Activated CD8-positive, alpha-beta memory T cell treated with anti-CD3 and anti-CD28 coated beads for 24 hours (primary cell): ENCODE data around the gene PROCR.
"Not testable (repeated sequence)": the region's sequence is repeated elsewhere in the genome, so short reads cannot be mapped to it uniquely, and the experiment has no call there.

Source experiments
- DNase-seq: peaks from one replicate; pipeline ENCODE4 v3.0.0-alpha.2; 2020

The PROCR gene

DNA sequence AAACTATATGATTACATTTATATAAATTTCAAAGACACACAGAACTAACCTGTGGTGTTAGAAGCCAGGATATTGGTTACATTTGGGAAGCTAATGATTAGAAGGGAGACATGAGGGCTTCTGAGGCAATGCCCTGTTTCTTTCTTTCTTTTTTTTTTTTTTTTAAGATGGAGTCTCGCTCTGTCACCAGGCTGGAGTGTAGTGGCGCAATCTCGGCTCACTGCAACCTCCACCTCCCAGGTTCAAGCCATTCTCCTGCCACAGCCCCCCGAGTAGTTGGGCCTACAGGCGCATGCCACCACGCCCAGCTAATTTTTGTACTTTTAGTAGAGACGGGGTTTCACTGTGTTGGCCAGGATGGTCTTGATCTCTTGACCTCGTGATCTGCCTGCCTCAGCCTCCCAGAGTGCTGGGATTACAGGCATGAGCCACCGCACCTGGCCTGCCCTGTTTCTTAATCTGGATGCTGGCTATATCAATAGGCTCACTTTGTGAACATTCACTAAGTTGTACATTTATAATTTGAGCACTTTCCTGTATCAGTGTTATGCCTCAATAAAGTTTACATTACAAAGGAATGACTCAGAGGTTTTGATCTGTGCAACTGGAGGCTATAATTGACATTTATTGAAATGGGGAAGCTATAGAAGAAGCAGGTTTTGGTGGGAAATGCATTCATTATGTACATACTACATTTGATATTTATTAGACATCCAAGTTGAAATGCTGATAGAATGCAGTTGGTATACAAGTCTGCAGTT lies 21.3 kb downstream of the PROCR start:
- not testable (repeated sequence) for DNase-seq

DNA sequence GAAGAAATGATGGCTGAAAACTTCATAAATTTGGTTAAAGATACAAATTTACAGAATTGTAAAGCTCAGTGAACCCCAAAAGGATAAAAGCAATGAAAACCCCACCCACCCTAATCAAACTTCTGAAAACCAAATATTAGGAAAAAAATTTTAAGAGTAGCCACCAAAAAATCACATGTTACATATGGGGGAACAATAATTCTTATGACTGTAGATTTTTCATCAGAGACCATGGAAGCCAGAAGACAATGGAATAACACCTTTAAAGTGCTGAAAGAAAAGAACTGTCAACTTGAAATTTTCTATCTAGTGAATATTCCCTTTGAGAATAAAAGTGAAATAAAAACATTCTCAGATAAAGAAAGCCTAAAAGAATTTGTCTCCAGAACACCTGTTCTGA lies 24.4 kb downstream of the PROCR start:
- DNase-seq = no peak

DNA sequence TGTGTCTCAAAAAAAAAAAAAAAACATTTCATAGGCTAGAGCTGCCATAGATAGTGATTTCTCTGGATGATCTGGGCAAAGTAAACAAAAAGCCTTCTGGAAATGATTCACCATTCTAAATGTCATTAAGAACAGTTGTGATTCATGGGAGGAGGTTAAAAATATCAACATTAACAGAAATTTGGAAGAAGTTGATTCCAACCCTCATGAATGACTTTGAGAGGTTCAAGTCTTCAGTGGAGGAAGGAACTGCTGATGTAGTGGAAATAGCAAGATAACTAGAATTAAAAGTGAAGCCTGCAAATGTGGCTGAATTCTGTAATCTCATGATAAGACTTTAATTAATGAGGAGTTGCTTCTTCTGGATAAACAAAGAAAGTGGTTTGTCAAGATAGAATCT lies 27.9 kb downstream of the PROCR start:
- DNase-seq = no peak

DNA sequence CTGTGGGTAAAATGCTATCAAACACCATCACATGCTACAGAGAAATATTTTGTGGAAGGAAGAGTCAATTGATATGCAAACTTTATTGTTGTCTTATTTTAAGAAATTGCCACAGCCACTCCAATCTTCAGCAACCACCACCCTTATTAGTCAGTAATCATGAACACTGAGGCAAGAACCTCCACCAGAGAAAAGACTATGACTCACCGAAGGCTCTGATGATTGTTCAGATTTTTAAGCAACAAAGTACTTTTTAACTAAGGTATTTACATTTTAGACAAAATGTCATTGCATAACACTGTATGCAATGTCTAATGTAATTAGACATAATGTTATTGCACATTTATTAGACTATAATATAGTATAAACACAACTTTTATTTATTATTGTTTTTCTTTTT lies 28.4 kb downstream of the PROCR start:
- DNase-seq = no peak

DNA sequence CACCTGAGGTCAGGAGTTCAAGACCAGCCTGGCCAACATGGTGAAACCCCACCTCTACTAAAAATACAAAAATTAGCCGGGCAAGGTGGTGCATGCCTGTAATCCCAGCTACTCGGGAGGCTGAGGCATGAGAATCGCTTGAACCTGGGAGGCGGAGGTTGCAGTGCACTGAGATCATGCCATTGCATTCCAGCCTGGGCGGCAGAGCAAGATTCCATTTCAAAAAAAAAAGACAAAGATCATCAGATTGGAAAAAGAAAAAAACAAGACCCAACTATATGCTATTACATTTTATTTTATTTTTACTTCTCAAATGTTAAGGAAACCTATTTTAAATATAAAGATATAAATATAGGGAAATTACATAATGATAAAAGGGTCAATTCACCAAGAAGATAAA lies 29.6 kb downstream of the PROCR start:
- DNase-seq = not testable (repeated sequence)

DNA sequence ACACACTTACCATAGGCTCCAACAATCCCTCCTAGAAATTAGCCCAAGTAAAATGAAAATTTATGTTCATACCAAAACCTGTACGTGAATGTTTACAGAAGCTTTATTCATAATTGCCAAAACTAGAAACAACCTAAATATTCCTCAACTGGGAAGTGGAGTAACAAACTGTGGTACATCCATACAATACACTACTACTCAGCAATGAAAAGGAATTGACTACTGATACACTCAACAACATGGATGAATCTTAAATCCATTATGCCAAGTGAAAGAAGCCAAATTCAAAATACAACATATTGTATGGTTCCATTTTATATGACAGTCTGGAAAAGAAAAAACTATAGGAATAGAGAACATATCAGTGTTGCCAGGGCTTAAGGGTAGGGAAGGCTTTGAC lies 34.9 kb downstream of the PROCR start:
- no peak for DNase-seq

DNA sequence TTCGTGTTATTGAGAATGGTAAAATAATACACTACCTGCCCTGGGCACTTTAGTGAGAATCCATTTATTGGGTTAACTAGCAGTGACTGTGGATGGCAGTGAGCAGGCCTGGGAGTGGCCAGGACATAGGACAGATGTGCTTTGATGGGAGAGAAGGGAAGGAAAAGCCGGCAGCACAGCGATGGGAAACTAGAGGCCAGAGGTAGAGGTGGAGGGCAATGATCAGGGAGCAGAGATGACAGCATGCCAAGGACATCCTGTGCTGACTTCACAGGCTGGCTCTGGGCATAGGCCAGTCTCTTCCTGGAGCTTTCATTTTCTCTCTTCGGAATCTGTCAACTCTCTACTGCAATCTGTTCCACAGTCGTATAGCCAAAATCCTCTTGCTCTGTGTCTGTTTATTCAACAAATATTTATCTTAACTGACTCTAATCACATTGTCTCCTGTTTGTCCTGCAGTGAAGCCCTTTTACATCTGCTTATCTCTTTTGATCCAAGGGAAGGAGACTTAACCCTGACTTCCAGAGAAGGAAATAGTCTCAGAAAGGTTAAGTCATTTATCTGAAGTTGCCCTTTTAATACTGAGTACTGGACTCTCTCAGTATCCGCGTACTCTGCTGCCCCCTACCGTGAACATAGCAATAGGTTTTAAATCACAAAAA lies 36.2 kb downstream of the PROCR start:
- DNase-seq = peak; percentile 86

DNA sequence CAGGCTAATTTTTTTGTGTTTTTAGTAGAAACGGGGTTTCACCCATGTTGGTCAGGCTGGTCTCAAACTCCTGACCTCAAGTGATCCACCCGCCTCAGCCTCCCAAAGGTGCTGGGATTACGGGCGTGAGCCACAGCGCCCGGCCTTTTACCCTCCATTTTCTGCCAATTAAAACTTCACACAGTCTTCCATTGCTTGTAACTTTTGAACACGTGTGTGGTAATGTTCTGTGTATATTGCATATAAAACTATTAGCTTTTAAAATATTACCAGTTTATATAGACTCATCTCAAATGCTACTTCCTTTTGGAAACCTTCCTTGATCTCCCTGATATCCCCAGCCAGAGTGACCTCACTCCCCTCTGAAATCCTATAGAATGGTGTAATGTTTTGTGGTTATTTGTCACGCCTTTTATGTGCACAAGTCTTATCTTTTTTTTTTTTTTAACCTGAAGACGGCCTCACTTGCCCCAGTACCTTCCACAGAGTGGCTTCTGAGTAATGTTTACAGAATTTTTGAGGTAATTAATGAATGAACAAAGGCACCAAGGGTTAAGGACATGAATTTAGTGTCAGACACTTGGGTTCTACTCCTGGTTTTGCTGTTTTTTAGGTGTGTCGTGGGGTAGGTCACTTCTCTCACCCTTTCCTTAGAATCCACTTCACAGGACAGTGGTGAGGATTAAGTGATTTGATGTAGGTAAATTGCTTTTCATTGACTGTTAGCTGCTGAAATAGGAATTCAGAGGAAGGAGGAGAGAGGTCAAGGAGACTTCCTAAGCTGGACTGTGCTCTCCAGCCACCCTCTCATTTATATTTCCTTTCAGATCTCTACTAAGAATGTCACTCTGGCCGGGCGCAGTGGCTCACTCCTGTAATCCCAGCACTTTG lies 43.4 kb downstream of the PROCR start:
- no peak for DNase-seq

DNA sequence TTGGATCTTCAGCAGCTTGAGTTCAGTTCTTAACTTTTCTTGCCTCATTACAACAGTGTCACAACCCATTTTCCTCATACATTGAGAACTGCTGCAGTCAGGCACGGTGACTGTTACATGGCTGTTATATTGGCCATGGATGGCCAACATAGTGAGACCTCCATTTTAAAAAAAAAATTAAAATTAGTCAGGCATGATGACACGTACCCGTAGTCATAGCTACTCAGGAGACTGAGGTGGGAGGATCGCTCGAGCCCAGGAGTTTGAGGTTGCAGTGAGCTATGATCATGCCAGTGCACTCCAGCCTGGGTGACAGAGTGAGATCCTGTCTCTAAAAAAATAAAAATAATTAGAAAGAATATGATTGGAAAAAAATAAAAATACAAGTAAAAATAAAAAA lies 44.7 kb downstream of the PROCR start:
- no peak for DNase-seq

DNA sequence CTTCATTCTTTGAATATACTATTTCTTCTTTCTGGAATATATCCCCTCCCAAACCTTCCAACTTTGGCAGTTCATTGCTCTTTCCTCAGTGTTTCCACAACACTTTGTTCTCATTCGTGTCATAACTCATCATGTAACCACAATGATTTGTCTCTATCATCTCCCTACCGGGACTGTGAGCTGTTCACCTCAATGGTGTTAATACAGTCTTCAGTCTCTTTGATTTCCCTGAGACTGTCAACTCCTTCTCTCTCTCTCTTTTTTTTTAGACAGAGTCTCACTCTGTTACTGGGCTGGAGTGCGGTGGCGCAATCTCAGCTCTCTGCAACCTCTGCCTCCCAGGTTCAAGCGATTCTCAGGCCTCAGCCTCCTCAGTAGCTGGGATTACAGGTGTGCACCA lies 52.1 kb downstream of the PROCR start:
- no peak for DNase-seq

DNA sequence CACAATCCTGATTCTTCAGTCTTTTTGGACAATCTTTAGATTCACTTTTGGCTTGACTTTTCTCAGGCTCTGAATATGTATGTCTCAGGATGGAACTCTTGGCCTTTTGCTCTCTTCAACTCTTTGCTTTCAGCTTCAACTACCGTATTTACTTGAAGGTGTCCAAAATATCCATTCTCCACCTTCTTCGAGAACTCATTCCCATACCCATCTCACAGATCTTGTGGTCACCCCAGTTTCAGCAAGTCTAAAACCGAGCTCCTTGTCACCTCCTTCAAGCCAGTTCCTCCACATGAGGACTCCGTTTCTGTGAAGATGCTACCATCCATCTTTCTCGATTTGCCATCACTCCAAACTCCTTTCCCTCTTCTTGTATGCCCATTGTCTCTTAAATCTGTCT lies 52.7 kb downstream of the PROCR start:
- no peak for DNase-seq

DNA sequence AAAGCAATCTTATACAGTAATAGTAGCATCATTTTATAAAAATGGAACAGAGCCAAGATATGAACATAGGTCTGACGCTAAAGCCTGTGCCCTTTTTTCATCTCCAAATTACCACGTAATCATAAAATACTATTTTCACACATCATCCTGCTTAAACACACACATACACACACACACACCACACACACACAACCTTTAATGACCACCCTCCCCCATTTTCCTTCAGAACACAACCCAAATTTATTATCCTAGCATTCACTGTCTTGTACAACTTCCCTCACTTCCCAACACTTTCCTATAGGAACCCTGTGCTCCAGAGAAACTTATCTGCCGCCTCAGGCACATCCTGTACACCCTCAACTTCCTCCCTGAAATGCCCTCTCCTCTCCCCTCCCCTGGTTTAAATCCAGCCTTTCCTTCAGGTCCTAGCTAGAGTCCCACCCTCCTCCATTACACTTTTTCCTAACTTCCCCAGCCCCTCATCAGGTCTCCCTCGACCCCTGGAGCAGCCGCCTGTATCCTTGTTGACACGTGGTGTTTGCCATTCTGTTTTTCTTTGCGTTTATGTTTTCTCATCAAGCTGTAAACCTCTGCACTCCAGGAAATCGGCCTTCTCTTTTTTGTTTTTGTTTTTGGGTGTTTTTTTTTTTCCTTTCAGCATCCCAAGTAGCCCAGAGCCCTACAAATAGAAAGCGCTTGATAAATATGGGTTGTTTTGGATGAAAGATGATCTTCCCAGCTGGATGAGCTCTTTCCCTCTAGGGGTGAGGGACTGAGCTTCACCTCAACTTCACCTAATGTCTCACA lies 53.6 kb downstream of the PROCR start:
- no peak for DNase-seq

DNA sequence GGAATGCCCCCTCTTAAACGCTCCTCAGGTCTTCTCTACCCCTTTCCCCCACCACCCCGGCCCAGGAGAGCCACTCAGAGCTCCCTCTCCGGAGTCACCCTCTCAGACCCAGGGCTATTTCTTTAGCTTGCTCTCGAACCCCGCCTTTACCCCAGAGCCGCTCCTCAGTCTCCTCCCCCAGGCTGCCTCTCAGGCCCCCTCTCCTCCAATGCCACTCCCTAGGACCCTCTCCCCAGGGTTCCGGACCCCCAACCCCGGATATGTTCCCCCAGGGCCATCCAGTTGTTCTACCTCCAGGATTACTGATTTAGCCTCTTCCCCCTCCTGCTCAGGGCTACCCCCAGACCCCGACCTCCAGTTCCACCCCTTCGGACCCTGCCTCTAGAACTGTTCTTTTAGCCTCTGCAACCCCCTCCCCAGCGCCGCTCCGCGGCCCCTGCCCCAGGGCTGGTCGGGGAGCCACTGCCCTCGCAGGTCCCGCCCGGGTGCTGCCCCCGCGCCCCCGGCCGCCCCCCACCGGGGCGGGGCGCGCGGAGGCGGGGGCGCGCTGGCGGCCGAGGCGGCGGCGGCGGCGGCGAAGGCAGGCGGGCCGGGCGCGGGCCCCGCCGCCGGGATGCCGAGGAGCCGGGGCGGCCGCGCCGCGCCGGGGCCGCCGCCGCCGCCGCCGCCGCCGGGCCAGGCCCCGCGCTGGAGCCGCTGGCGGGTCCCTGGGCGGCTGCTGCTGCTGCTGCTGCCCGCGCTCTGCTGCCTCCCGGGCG lies 54.4 kb downstream of the PROCR start, which contains the start of gene MMP24:
MMP24 (plus strand) TSS at position 565 of the 758 bp plus-strand sequence; CDS start at position 614, 49 bp downstream.
- DNase-seq = no peak
